Measurements from ENCODE around the gene GTPBP4. TPM values are rescaled to one million over a fixed set of nuclear protein-coding genes. Genes with fewer than 3 reads are reported as not detected.
"Not testable (repeated sequence)": the region's sequence is repeated elsewhere in the genome, so short reads cannot be mapped to it uniquely, and the experiment has no call there.

The GTPBP4 gene
- total and polyA plus RNA-seq, 2 donors from 2014 or later, result 18.9 to 37.1 TPM

DNA sequence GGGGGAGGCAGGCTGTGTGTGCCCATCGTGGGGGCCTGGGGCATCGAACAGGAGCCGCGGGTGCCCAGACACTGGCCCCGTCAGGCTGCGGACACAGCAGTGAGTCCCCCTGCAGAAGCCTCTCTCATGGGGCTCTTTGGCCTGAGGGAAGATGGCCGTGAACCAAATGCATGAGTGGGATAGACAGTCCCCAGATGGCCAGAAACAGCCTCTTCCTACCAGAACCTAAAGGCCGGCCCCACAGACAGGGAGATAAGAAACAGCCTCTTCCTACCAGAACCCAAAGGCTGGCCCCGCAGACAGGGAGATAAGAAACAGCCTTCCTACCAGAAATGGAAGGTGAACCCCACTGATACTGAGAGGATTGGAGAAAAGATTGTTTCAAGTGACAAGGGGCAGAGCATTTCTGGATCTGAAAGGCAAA is 20.8 kb downstream of the GTPBP4 start:
- FAIRE-seq, result no peak
- no peak overlapping the region for H3K4me3 ChIP-seq (ENCODE audit: low read length in 3 of 3)

DNA sequence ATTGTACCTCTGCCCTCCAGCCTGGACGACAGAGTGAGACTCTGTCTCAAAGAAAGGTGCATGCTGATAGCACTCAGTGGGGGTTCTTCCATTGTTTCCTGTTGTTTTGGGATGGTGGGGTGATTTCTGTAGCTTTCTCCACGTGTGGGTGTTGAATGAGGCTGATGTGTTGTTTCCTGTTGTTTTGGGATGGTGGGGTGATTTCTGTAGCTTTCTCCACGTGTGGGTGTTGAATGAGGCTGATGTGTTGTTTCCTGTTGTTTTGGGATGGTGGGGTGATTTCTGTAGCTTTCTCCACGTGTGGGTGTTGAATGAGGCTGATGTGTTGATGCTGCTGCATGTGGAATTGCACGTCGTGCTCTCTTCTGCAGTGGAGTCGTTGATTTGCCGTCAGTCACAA is 21.7 kb downstream of the GTPBP4 start:
- H3K9me3 ChIP-seq (ENCODE audit: control insufficient read depth in 2 of 3, insufficient read depth in 1 of 3, low read length in 3 of 3); H3K27me3 ChIP-seq (ENCODE audit: control insufficient read depth, insufficient read depth, low read length); H3K4me1 ChIP-seq (ENCODE audit: control insufficient read depth in 2 of 3, insufficient read depth in 2 of 3, low read depth in 1 of 3, low read length in 3 of 3); H3K4me3 ChIP-seq (ENCODE audit: low read length in 3 of 3); H3K27ac ChIP-seq (ENCODE audit: low read depth in 2 of 2, low read length in 2 of 2); H3K9ac ChIP-seq (ENCODE audit: low read length in 3 of 3); FAIRE-seq; intact Hi-C loops (cut with DNase I); DNase-seq: not testable (repeated sequence)
- H3K36me3 ChIP-seq (ENCODE audit: control insufficient read depth in 2 of 3, insufficient read depth in 3 of 3, low read length in 3 of 3), result peaks cover 10 to 53% (median 18%) of the 10 kb centered on the region in 3 donors

More for the DNA sequence above, 20.8 kb downstream of the GTPBP4 start:
- H3K4me1 ChIP-seq (ENCODE audit: control insufficient read depth in 2 of 3, insufficient read depth in 2 of 3, low read depth in 1 of 3, low read length in 3 of 3), result no peaks in the 10 kb centered on the region
- H3K9me3 ChIP-seq (ENCODE audit: control insufficient read depth in 2 of 3, insufficient read depth in 1 of 3, low read length in 3 of 3), result no peaks in the 10 kb centered on the region
- DNase-seq, result no peak
- intact Hi-C loops (cut with DNase I), result no loop called here
- peaks cover 10 to 56% (median 25%) of the 10 kb centered on the region in 3 donors for H3K36me3 ChIP-seq (ENCODE audit: control insufficient read depth in 2 of 3, insufficient read depth in 3 of 3, low read length in 3 of 3)
- H3K27me3 ChIP-seq (ENCODE audit: control insufficient read depth, insufficient read depth, low read length), result no peaks in the 10 kb centered on the region
- no peak overlapping the region for H3K9ac ChIP-seq (ENCODE audit: low read length in 3 of 3)
- no peak overlapping the region for H3K27ac ChIP-seq (ENCODE audit: low read depth in 2 of 2, low read length in 2 of 2)
- TF ChIP-seq, protein P1, sequence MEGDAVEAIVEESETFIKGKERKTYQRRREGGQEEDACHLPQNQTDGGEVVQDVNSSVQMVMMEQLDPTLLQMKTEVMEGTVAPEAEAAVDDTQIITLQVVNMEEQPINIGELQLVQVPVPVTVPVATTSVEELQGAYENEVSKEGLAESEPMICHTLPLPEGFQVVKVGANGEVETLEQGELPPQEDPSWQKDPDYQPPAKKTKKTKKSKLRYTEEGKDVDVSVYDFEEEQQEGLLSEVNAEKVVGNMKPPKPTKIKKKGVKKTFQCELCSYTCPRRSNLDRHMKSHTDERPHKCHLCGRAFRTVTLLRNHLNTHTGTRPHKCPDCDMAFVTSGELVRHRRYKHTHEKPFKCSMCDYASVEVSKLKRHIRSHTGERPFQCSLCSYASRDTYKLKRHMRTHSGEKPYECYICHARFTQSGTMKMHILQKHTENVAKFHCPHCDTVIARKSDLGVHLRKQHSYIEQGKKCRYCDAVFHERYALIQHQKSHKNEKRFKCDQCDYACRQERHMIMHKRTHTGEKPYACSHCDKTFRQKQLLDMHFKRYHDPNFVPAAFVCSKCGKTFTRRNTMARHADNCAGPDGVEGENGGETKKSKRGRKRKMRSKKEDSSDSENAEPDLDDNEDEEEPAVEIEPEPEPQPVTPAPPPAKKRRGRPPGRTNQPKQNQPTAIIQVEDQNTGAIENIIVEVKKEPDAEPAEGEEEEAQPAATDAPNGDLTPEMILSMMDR (IDR thresholded peaks at IDR 0.05; ENCODE audit: borderline replicate concordance, extremely low read depth, insufficient read depth), result no peak

DNA sequence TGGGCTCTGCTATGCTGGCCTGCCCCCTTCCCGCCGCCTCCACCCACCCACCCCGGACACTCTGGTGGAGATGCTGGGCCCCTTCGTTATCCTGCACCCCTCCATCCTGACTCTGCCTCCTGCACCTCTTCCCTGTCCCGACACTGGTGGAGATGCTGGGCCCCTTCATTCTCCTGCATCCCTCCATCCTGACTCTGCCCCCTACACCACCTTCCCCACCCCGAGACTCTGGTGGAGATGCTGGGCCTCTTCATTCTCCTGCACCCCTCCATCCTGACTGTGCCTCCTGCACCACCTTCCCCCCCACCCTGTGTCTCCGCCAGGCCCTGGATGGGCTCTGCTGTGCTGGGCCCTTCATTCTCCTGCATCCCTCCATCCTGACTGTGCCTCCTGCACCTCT is 22.5 kb downstream of the GTPBP4 start:
- Histone ChIP-seq H3K27ac (ENCODE audit: low read depth in 2 of 2, low read length in 2 of 2) (no peak overlapping the region), H3K9ac (ENCODE audit: low read length in 3 of 3) (no peak overlapping the region), H3K4me1 (ENCODE audit: control insufficient read depth in 2 of 3, insufficient read depth in 2 of 3, low read depth in 1 of 3, low read length in 3 of 3) (no peaks in the 10 kb centered on the region), H3K9me3 (ENCODE audit: control insufficient read depth in 2 of 3, insufficient read depth in 1 of 3, low read length in 3 of 3) (no peaks in the 10 kb centered on the region), H3K36me3 (ENCODE audit: control insufficient read depth in 2 of 3, insufficient read depth in 3 of 3, low read length in 3 of 3) (peaks cover 10 to 51% (median 20%) of the 10 kb centered on the region in 3 donors), H3K4me3 (ENCODE audit: low read length in 3 of 3) (no peak overlapping the region), H3K27me3 (ENCODE audit: control insufficient read depth, insufficient read depth, low read length) (no peaks in the 10 kb centered on the region)
- DNase-seq, result no peak
- intact Hi-C loops (cut with DNase I), result no loop called here
- TF ChIP-seq, protein P1 (IDR thresholded peaks at IDR 0.05; ENCODE audit: borderline replicate concordance, extremely low read depth, insufficient read depth), result no peak
- FAIRE-seq, result no peak

DNA sequence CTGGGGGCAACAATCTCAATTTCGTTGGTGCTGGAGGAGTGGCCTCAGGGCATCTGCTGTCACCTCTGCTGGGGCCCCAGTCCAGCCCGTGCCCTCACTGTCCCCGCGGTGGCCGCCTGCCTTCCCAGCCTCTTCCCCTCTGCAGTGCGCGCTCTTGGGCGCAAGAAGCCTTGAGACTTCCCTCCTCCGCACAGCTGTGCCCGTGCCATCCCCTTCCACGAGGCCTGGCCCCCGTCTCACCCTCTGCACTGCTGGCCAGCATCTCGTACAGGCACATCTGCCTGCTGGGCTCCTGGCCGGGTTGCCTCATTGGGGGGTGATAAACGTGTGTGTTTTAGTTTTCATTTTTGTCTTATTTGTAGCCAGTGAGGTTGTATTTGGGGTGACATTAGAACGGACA is 23.5 kb downstream of the GTPBP4 start:
- intact Hi-C loops (cut with DNase I), result no loop called here

More for the DNA sequence above, 23.5 kb downstream of the GTPBP4 start:
- DNase-seq (no peak), FAIRE-seq (no peak)
- no peaks in the 10 kb centered on the region for H3K27me3 ChIP-seq (ENCODE audit: control insufficient read depth, insufficient read depth, low read length)
- TF ChIP-seq, protein P1 (IDR thresholded peaks at IDR 0.05; ENCODE audit: borderline replicate concordance, extremely low read depth, insufficient read depth), result no peak
- H3K27ac ChIP-seq (ENCODE audit: low read depth in 2 of 2, low read length in 2 of 2), result no peak overlapping the region
- H3K4me1 ChIP-seq (ENCODE audit: control insufficient read depth in 2 of 3, insufficient read depth in 2 of 3, low read depth in 1 of 3, low read length in 3 of 3), result no peaks in the 10 kb centered on the region
- peaks cover 16 to 52% (median 26%) of the 10 kb centered on the region in 3 donors for H3K36me3 ChIP-seq (ENCODE audit: control insufficient read depth in 2 of 3, insufficient read depth in 3 of 3, low read length in 3 of 3)
- H3K9ac ChIP-seq (ENCODE audit: low read length in 3 of 3), result no peak overlapping the region
- no peak overlapping the region for H3K4me3 ChIP-seq (ENCODE audit: low read length in 3 of 3)
- H3K9me3 ChIP-seq (ENCODE audit: control insufficient read depth in 2 of 3, insufficient read depth in 1 of 3, low read length in 3 of 3), result no peaks in the 10 kb centered on the region
